GM19467 (cell line): ENCODE results near the gene CASKIN2.

ENCODE experiments used
- ATAC-seq: cut with Tn5 transposase; IDR thresholded peaks from one replicate; pipeline ENCODE4 v1.9.1; 2021; ENCODE audit warnings: mild to moderate bottlenecking, moderate library complexity; ENCODE audit not compliant: unreplicated experiment

The CASKIN2 gene

GRCh38 chr17:75505640-75506039 is 9.7 kb downstream of the CASKIN2 start:
- ATAC-seq, result no peak

- ATAC-seq, result no peak
These were observed 10.3 kb downstream of the CASKIN2 start for GRCh38 chr17:75505152-75505409.

GRCh38 chr17:75504347-75505151 is 10.8 kb downstream of the CASKIN2 start:
- ATAC-seq, result no peak

GRCh38 chr17:75503976-75504346 is 11.4 kb downstream of the CASKIN2 start:
- no peak for ATAC-seq

GRCh38 chr17:75503337-75503950 is 11.9 kb downstream of the CASKIN2 start:
- ATAC-seq, result no peak

- ATAC-seq, result no peak
These were observed 12.5 kb downstream of the CASKIN2 start for GRCh38 chr17:75502721-75503329.

GRCh38 chr17:75502072-75502720 is 13.1 kb downstream of the CASKIN2 start:
- no peak for ATAC-seq

- ATAC-seq, result no peak
These were observed 13.8 kb downstream of the CASKIN2 start for GRCh38 chr17:75501378-75502071.

GRCh38 chr17:75500419-75501216 is 14.7 kb downstream of the CASKIN2 start:
- no peak for ATAC-seq

- ATAC-seq, result no peak
These were observed 15.9 kb downstream of the CASKIN2 start for GRCh38 chr17:75499313-75500022.

GRCh38 chr17:75498726-75499213 is 16.6 kb downstream of the CASKIN2 start:
- no peak for ATAC-seq

GRCh38 chr17:75498039-75498725 is 17.2 kb downstream of the CASKIN2 start:
- ATAC-seq, result no peak

- ATAC-seq, result no peak
These were observed 19.3 kb downstream of the CASKIN2 start for GRCh38 chr17:75496005-75496404.

- ATAC-seq, result no peak
These were observed 20.9 kb downstream of the CASKIN2 start for GRCh38 chr17:75494326-75494877.

- ATAC-seq, result no peak
These were observed 21.7 kb downstream of the CASKIN2 start for GRCh38 chr17:75493476-75494129.

GRCh38 chr17:75492555-75493168 is 22.7 kb downstream of the CASKIN2 start:
- ATAC-seq, result no peak

GRCh38 chr17:75491680-75492079 is 23.7 kb downstream of the CASKIN2 start:
- ATAC-seq, result no peak
